A204.1 (cell line): Measurements from ENCODE around the gene PGAP3.

Experiments
- FAIRE-seq: peaks from 2 replicates; lab custom pipeline; 2012; peaks lifted over from hg19 to GRCh38; lab: Jason Lieb, UNC

PGAP3 gene

GRCh38 chr17:39659279-39660010 is 28.4 kb downstream of the PGAP3 start:
- no peak for FAIRE-seq

DNA sequence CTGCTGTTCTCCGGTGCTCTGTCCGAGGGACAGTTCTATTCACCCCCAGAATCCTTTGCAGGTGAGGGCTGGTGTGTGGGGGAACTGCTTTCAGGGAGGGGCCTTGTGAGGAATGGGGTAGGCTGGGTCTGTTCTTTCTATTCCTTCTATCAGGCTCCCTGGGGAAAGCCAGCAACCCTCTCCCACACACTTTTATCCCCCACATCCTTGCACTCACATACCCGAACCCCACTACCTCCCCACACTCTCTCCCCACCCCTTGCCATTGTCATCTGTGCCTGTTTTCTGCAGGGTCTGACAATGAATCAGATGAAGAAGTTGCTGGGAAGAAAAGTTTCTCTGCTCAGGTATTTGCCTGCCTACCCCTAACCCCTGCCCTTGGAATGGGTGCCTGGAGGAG is 29.1 kb downstream of the PGAP3 start:
- FAIRE-seq, result no peak

GRCh38 chr17:39658346-39658745 is 29.5 kb downstream of the PGAP3 start:
- FAIRE-seq, result no peak

- no peak for FAIRE-seq
Observed at GRCh38 chr17:39655105-39655504, 32.8 kb downstream of the PGAP3 start.

DNA sequence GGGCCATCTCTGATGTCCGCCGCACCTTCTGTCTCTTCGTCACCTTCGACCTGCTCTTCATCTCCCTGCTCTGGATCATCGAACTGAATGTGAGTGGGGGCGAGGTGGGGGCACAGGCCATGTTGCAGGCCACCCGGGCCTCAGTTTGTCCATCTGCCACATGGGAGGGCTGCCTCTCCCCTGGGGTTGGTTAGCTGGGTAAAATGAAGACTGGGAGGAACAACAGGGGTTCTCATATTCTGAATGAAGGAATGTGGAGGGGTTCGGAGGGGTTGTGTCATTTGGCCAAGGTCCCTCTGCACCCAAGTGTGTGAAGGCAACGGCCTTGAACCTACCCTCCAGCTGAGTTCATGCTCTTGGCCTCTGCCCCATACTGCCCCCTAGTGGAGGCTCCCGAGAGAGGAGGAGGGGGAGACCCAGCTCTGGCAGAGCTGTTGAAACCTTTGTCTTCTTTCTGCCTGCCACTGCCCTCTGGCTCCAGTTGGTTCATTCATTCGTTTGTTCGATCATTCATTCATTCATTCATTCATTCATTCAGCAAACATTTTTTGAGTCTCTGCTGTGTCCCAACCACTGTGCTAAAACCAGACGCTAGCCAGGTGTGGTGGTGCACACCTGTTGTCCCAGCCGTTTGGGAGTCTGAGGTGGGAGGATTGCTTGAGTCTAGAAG is 34.1 kb downstream of the PGAP3 start:
- FAIRE-seq, result no peak

DNA sequence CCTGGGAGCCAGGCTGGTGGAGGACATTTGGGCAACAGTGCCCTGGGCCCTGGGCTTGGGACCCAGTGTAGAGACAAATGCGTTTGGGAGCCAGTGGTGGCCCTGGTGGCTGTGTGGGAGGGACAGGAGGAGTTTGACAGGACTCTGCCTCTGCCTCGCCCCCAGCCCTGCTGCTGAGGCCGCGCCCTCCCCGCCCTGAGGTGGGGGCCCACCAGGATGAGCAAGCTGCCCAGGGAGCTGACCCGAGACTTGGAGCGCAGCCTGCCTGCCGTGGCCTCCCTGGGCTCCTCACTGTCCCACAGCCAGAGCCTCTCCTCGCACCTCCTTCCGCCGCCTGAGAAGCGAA is 34.6 kb downstream of the PGAP3 start:
- no peak for FAIRE-seq

- FAIRE-seq, result no peak
Observed at GRCh38 chr17:39652587-39653315, 35.1 kb downstream of the PGAP3 start.

DNA sequence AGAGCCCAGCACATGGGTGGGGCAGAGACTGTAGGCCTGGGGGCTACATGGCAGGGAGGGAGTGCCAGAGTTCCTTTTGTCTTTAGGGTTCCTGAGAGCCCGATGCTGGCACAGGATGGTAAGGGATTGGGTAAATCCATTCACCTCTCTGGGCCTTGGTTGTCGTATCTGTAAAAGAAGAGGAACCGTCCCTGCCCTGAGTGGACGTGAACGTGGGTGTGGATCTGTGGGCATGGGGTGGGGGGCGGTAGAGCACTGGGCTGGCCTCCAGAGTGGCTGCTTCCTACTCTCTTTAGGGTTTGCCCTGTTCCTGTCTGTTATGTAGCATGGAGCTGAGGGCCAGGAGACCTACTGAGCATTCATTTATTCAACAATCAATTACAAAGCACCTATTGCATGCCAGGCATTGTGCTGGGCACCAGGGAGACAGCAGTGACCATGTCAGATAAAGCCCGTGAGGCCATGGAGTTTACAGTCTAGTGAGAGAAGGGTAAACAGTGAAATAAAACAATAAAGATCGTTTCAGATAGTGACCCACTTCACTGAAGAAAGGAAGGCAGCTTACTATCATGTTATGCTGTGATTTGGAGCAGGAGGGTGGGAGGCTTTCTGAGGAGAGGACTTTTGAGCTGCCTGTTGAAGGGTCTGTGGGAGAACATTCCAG is 35.8 kb downstream of the PGAP3 start:
- no peak for FAIRE-seq

GRCh38 chr17:39650121-39650579 is 37.7 kb downstream of the PGAP3 start:
- FAIRE-seq, result no peak

- FAIRE-seq, result no peak
Observed at GRCh38 chr17:39648616-39649366, 39.1 kb downstream of the PGAP3 start.

- no peak for FAIRE-seq
Observed at GRCh38 chr17:39647256-39647655, 40.6 kb downstream of the PGAP3 start.

GRCh38 chr17:39643271-39643670 is 44.6 kb downstream of the PGAP3 start:
- no peak for FAIRE-seq

GRCh38 chr17:39642291-39643074 is 45.4 kb downstream of the PGAP3 start:
- no peak for FAIRE-seq

DNA sequence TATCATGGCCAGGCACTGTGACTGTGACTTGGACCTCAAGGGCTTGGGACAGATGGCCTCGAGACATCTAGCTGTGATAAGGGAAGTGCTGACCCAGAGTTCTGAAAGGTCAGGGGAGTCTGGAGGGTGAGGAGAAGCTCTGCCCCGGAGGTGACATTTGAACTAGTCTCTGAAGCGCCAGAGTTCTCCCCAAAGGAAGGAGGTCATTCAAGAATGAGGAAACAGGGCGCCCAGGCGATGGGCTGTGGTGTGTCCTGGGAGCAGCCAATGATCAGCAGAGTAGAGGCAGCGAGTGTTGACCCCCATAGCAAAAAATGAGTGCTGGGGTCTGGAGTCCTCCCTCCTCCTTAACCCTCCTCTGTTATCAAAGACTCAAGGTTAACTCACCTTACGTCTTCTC is 46.0 kb downstream of the PGAP3 start:
- no peak for FAIRE-seq

GRCh38 chr17:39641097-39641496 is 46.8 kb downstream of the PGAP3 start:
- FAIRE-seq, result no peak

GRCh38 chr17:39640591-39641031 is 47.2 kb downstream of the PGAP3 start:
- FAIRE-seq, result no peak

DNA sequence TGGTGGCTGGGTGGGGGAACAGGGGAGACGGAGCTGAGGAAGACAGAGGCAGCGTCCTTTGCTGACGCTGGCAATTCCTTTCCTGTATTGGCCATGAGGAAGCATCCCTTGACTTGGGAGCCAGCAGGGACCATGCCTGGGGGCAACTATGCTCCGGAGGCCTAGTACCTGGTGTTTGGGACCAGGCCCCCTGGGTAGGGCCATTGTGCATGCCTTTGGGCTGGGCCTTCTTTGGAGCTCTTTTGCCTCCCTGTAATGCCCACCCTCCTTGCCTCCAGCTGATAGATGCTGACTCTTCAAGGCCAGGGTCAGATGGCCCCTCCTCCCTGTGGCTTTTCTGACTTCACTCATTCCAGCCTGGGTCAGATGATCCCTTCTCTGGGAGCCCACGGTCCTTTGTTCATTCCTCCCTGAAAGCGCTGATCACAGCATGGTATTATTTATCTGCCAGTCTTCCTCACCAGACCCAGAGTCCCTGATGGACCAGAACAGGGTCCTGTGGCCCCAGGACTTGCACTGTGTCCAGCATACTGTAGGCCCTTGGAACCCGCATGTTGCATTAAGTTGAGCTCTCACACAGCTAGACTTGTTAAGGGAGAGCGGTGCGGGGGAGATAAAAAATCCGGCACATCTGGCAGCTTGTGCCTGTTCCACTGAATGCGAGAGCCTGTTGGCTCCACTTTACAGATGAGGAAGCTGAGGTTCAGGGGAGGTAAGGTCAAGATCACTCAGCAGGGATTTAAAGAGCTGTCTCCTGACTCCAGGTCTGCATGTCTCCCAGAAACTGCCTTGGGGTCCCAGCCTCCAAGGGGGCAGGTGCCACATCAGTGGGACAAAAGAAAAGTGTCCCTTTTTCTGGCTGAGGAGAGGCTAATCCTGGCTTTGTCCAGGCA is 48.0 kb downstream of the PGAP3 start:
- FAIRE-seq, result no peak

GRCh38 chr17:39639043-39639442 is 48.8 kb downstream of the PGAP3 start:
- FAIRE-seq, result no peak

DNA sequence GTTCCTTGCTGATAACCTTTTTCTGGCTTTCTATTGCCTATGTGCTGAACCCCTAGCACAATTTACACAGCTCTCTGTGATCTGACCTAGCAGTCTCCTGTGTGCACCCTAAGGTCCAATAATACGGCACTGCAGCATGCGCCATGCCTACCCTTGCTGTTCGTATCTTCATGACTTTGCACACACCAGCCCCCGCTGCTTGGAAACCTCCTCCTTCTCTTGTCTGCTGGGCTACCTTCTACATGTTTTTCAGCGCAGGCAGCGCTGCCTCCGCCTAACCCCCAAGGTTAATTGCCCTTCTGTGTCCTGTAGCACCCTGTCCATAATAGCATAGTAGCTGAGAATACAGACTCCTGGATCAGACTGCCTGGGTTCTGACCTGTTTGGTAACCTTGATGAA is 49.5 kb downstream of the PGAP3 start:
- no peak for FAIRE-seq
